Stimulated activated CD4-positive, alpha-beta T cell treated with anti-CD3 and anti-CD28 coated beads, Interleukin-1b, Interleukin-23, amount 100 ng/mL, for 1 hour (primary cell): Measurements from ENCODE around the gene SCAMP3.

Experiments
- DNase-seq, 2 donors: peaks; one replicate each; pipeline ENCODE4 v3.0.0-alpha.2; 2020; ENCODE audit warnings: low read depth in 2 of 2

The SCAMP3 gene

GRCh38 chr1:155285631-155286044 lies 23.5 kb upstream of the SCAMP3 start:
- DNase-seq: no peak

GRCh38 chr1:155285063-155285462 lies 22.9 kb upstream of the SCAMP3 start:
- no peak for DNase-seq

DNA sequence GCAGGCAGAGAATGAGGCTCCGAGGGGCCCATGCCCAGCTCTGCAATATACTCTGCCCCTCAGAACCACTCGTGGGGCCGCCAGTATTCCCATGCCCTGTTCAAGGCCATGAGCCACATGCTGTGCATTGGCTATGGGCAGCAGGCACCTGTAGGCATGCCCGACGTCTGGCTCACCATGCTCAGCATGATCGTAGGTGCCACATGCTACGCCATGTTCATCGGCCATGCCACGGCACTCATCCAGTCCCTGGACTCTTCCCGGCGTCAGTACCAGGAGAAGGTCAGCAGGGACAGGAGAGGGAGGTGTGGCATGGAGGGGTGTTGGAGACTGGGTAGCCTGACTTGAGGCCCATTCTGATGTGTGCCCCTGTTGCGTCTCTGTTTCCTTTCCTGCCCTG lies 22.3 kb upstream of the SCAMP3 start:
- DNase-seq: no peak

GRCh38 chr1:155282488-155283091 lies 20.4 kb upstream of the SCAMP3 start:
- DNase-seq: no peak

GRCh38 chr1:155279268-155279667 lies 17.1 kb upstream of the SCAMP3 start:
- DNase-seq: no peak

DNA sequence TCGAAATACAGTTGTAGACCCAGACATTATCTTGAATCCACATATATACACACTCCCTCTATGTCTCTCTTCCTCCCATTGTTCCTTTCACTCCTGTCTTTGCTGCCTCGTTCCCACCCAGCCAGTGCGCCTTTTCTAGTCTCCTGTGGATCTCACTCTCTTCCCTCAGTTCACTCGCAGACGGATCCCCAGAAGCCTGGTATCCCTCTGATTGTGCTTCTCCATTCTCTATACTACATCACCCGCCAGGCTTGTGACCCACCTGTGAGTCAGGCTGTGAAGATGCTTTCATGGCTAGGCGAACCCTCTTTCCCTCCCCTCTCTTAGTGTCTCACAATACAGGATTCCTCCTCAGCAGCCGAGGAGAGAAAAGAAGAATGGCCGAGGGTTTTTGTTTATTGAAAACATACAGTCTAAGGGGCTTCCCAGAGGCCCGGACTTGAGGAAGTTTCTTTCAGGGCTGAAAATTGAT lies 16.6 kb upstream of the SCAMP3 start:
- DNase-seq: no peak

GRCh38 chr1:155277902-155278688 lies 15.9 kb upstream of the SCAMP3 start:
- DNase-seq: peak; percentile 24 to 71

GRCh38 chr1:155277070-155277901 lies 15.1 kb upstream of the SCAMP3 start, which contains the start of gene HCN3:
HCN3 (plus strand) TSS chr1:155277463; CDS start chr1:155277591, 128 bp downstream.
- peak; percentile 80 to 89 for DNase-seq

GRCh38 chr1:155273343-155274245 lies 11.4 kb upstream of the SCAMP3 start, which contains the start of gene CLK2:
CLK2 (minus strand) TSS chr1:155273504; CDS start chr1:155270977, 2,527 bp downstream.
- peak; percentile 84 to 90 for DNase-seq

GRCh38 chr1:155272466-155273342 lies 10.5 kb upstream of the SCAMP3 start:
- no peak for DNase-seq

GRCh38 chr1:155269381-155269780 lies 7.2 kb upstream of the SCAMP3 start:
- DNase-seq: no peak

- no peak for DNase-seq
Measured at GRCh38 chr1:155268630-155269029, 6.5 kb upstream of the SCAMP3 start.

DNA sequence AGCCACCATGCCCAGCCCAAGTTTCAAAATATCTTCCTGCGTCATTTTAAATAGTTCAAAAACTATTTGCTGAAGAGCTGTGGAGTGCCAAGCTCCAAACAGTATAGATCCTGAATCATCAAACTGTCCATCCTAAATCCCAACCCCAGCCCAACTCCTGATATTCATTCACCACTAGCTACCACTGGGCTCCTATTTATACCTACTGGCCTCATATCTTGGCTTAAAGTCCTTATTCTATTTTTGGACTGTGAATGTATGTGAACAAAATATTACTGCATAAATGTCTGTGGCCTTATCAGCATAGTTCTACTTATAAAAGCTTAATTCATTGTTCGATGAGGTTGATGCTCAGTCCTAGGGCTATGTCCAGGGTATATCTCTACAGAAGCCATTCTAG lies 5.2 kb upstream of the SCAMP3 start:
- no peak for DNase-seq

DNA sequence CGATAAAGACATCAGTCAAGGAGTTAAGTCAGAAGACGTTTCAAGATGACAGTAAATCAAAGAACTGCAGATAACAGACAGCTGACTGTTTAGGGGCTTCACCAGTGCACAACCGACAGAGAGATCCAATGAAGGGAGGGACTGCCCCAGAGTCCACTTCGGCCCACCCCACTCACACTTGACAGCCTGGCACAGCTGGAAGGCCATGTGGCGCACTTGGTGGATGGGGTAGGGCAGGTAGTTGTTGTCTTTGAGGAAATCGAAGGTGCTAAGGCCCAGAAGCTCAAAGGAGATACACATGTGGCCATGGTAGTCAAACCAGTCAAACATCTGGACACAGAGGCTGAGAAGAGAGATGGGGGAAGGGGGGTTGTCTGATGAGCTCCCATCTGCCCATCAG lies 4.4 kb upstream of the SCAMP3 start:
- DNase-seq: no peak

- no peak for DNase-seq
Measured at GRCh38 chr1:155263067-155263466, 907 bp upstream of the SCAMP3 start.

DNA sequence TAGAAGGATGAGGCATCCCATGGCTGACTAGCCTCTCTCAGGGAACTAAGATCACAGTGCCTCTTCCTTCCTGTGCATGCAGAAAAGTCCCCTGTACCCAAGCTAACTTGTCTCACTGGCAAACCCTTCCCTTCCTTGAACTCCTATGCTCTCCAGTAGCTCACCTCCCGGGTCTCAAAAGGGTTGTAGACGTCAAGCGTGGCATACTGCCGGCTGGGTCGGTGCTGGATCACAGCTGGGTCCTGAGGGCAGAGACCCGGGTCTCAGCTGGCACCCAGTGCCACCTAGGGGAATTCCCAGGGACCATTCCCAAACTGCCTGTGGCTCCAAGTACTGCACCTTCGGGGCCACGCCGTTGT lies 688 bp downstream of the SCAMP3 start:
- no peak for DNase-seq

- no peak for DNase-seq
Measured at GRCh38 chr1:155260276-155260675, 1.9 kb downstream of the SCAMP3 start.

- DNase-seq: no peak
Measured at GRCh38 chr1:155256058-155256852, 5.9 kb downstream of the SCAMP3 start.

DNA sequence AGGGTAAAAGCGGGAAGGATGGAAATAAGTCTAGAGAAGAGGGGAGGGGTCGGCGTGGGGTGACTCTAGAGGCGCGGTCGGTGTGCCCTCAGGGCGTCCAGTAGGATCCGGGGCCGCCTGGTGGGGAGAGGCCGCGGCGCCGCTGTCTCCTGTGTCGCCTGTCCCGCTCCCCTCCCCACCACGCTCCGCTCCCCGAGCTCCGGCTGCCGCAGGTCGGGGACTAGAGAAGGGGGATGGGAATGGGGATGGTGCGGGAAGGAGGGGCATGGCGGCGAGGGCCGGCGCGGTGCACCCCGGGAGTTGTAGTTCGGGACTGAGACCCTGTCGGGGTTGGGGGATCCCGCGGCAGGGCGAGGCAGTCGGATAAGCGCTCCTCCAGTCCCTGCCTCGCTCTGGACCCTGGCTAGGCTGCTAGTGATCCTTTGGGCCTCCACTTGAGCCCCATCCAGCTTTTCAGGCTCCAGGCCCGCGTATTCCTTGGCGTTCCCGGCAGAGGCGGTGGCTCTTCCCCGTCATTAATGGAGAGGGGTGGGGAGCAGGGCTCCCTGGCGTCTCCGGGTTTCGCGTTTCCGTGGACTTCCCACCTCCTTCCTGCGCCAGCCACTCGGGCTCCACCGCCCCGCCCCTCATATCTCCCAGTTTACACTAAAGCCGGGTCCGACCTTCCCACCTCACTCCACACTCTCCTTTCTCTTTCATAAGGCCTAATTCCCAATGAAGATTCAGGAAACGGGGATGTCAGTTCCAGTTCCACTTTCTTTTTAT lies 6.7 kb downstream of the SCAMP3 start, which contains the start of gene ENTREP3:
Gene ENTREP3 (minus strand): TSS at position 241 of the 765 bp plus-strand sequence. CDS start 606 bp downstream, outside the sequence.
- DNase-seq: peak in 1 of 2 donors; percentile 60
